IPS-18a (cell line): ENCODE results near the gene NT5DC1.

Experiments
- H3K27ac ChIP-seq: one replicate; pipeline ENCODE4 v1.5.1; 2013; ENCODE audit warnings: low read length
- H3K27me3 ChIP-seq: one replicate; pipeline ENCODE4 v1.6.1; 2013; ENCODE audit warnings: mild to moderate bottlenecking, low read length; ENCODE audit not compliant: control insufficient read depth, insufficient read depth
- H3K36me3 ChIP-seq: one replicate; pipeline ENCODE4 v1.6.1; 2013; ENCODE audit warnings: low read depth, low read length; ENCODE audit not compliant: control insufficient read depth
- H3K4me1 ChIP-seq: one replicate; pipeline ENCODE4 v1.6.1; 2013; ENCODE audit warnings: low read depth, low read length; ENCODE audit not compliant: control insufficient read depth
- H3K4me3 ChIP-seq: one replicate; pipeline ENCODE4 v1.5.1; 2013; ENCODE audit warnings: low read length
- H3K9ac ChIP-seq: one replicate; pipeline ENCODE4 v1.6.1; 2013; ENCODE audit warnings: mild to moderate bottlenecking, low read length, moderate library complexity
- H3K9me3 ChIP-seq: one replicate; pipeline ENCODE4 v1.6.1; 2013; ENCODE audit warnings: low read depth, low read length; ENCODE audit not compliant: control insufficient read depth

Gene NT5DC1

DNA sequence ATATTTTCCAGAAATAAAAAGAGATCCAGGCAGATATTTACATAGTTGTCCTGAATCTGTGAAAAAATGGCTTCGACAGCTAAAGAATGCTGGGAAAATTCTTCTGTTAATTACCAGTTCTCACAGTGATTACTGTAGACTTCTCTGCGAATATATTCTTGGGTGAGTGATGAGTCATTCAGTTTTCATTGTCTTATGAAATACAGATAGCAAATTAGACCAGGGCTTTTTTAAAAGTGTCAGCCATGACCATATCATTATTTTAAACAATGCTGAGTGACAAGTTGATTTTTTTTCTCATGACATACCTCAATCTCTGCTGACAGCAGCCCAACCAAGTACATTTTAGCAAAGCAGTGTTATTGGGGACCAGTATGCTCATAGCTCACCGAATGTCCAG is 120.4 kb downstream of the NT5DC1 start:
- no peak overlapping the region for H3K4me3 ChIP-seq

DNA sequence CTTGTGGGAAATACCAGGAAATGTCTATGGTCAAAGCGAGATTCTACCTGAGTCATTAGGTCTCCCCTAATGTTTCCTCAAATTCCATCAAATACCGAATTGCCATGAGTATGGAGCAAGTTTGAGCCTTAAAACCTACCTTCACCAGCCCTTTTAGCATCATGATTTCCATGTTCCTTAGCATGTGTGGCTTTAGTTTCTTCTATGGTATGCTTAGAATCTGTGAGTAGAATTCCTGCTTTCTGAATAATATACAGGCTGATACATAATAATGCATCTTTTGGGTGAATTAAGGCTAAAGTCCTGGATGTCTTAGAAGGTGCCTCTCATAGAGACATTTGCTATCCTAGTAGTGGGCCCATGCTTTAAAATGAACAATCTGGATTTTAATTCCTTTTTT is 121.3 kb downstream of the NT5DC1 start:
- Histone ChIP-seq H3K36me3 (no peaks in the 10 kb centered on the region), H3K4me1 (peaks cover 11% of the 10 kb centered on the region), H3K9ac (no peak overlapping the region), H3K27ac (no peak overlapping the region), H3K4me3 (no peak overlapping the region), H3K27me3 (no peaks in the 10 kb centered on the region), H3K9me3 (no peaks in the 10 kb centered on the region)

More for the DNA sequence above, 120.4 kb downstream of the NT5DC1 start:
- no peaks in the 10 kb centered on the region for H3K9me3 ChIP-seq
- no peak overlapping the region for H3K9ac ChIP-seq
- H3K4me1 ChIP-seq = peaks cover 11% of the 10 kb centered on the region
- no peaks in the 10 kb centered on the region for H3K27me3 ChIP-seq
- no peak overlapping the region for H3K27ac ChIP-seq
- no peaks in the 10 kb centered on the region for H3K36me3 ChIP-seq

DNA sequence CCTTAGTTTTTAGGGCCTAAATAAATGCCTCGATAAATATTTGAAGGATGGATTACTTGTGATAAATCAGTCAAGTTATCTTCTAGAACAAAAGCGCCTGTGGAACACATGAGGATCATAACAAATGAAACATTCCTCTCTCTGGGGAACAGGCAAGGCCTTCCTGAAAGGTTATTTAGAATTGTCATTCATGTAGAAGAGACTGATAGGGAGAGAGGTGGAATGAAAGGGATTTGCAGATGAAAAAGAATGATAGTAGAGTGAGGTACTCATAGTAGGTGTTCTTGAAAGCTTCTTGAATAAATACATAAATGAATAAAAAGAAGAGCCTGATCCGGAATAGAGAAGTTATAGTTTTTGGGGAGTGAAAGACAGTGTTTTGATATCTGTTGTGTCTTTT is 122.7 kb downstream of the NT5DC1 start:
- H3K9ac ChIP-seq = no peak overlapping the region
- peak overlapping the region; percentile 9 for H3K4me3 ChIP-seq
- H3K9me3 ChIP-seq = no peaks in the 10 kb centered on the region
- H3K36me3 ChIP-seq = no peaks in the 10 kb centered on the region
- peaks cover 11% of the 10 kb centered on the region for H3K4me1 ChIP-seq
- H3K27me3 ChIP-seq = no peaks in the 10 kb centered on the region
- no peak overlapping the region for H3K27ac ChIP-seq

DNA sequence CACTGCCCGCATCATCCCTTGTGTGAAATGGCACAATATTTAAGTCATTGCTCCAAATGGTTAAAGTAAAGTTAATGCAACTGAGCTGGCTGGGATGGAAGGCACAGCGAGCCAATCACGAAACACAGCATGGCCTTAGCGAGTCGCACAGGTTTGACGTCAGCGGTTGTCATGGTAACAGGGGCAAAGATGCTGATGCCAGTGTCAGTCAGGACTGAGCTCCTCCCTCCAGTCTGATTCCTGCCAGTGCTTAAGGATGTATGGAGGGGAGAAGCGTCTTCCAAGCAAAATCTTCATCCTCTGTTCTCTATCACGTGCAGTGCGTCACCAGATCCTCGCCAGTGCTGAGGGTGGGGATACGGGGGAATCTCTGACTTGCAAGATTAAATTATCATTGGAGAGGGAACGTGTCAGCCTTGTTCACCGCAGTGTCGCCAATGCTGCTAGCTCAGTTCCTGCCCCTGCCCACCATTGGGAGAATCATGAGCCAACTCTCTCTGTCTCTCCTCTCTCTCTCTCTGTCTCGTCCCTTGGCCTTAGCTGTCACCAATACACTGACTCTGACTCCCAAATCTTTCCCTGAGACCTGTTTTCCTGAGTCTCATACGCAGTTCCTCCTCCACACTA is 128.7 kb downstream of the NT5DC1 start:
- H3K9ac ChIP-seq = peak overlapping the region; percentile 10
- H3K27me3 ChIP-seq = no peaks in the 10 kb centered on the region
- peak overlapping the region; percentile 28 for H3K4me3 ChIP-seq
- peaks cover 4% of the 10 kb centered on the region for H3K4me1 ChIP-seq
- no peaks in the 10 kb centered on the region for H3K36me3 ChIP-seq
- peak overlapping the region; percentile 10 for H3K27ac ChIP-seq
- H3K9me3 ChIP-seq = no peaks in the 10 kb centered on the region

DNA sequence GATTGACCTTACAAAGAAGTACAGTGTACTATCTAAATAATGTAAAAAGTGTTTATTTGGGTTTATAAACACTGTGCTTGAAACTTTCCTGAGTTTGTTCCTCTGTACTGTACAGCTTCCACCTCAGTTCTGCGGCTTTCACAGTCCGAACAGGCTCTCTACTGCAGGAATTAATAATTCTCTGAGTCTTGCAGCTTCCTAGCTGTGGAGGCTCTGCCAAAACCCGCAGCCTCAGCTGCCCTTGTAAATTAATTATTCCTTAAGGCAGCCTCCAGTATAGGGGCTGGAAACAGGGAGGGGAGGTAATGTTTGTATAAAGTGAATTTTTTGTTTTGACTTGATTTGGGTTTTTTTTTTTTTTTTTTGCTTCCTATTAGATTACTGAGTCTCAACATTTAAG is 134.0 kb downstream of the NT5DC1 start:
- Histone ChIP-seq H3K27me3 (no peaks in the 10 kb centered on the region), H3K9ac (no peak overlapping the region), H3K4me3 (no peak overlapping the region), H3K9me3 (no peaks in the 10 kb centered on the region), H3K27ac (no peak overlapping the region), H3K36me3 (peaks cover 18% of the 10 kb centered on the region), H3K4me1 (no peaks in the 10 kb centered on the region)

DNA sequence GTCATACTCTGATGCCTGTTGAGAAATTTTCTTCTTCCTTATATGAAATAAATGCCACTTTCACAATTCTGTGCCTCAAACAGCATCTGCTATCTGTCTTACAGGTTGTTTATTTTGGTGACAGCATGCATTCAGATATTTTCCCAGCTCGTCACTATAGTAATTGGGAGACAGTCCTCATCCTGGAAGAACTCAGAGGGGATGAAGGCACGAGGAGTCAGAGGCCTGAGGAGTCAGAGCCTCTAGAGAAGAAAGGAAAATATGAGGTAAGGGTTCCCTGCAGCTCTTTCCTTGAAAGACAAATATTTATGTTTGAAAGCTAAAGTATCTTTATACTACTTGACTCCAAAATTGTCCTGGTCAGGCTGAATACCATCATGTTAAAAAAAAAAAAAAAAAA is 137.4 kb downstream of the NT5DC1 start:
- Histone ChIP-seq H3K9ac (no peak overlapping the region), H3K4me1 (no peaks in the 10 kb centered on the region), H3K4me3 (no peak overlapping the region), H3K36me3 (peaks cover 19% of the 10 kb centered on the region), H3K9me3 (no peaks in the 10 kb centered on the region), H3K27ac (no peak overlapping the region), H3K27me3 (no peaks in the 10 kb centered on the region)

DNA sequence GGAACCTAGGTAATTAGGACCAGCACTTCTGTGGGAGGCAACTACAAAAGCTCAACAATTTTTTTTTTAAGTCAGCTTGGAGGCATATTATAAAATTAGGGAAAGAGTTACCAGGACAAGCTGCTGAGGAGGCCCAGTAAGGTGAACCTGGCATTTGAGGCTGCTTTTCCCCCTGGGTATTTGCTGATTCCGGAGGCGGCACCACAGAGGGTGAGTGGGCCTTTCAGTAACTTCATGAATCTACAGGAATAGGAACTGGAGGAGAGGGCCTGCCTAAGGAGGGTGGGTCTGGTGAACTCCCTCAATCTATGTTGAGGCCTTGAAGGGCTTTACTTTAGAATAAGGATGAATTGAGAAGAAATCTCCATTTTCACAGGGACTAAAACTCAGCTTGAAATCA is 138.6 kb downstream of the NT5DC1 start:
- Histone ChIP-seq H3K36me3 (peaks cover 19% of the 10 kb centered on the region), H3K4me3 (no peak overlapping the region), H3K4me1 (no peaks in the 10 kb centered on the region), H3K27me3 (no peaks in the 10 kb centered on the region), H3K9me3 (no peaks in the 10 kb centered on the region), H3K9ac (no peak overlapping the region), H3K27ac (no peak overlapping the region)

DNA sequence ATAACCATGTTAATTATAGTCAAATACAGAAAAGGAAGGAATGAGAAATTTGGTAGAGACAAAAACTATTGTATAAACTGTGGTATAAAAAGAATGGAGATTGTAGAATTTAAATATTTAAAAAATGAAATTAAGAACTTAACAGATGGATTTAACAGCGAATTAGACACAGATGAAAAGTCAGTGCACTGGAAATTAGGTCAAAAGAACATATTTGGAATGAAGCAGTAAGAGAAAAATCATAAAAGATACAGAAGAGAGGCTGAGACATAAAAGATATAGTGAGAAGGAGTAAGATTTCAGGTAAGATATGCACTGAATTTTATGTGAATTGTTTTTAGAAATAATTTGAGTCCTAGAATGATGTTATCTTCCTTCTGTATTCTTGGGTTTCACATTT is 139.2 kb downstream of the NT5DC1 start:
- H3K4me3 ChIP-seq = no peak overlapping the region
- no peaks in the 10 kb centered on the region for H3K4me1 ChIP-seq
- H3K9me3 ChIP-seq = no peaks in the 10 kb centered on the region
- H3K27ac ChIP-seq = no peak overlapping the region
- no peaks in the 10 kb centered on the region for H3K27me3 ChIP-seq
- H3K9ac ChIP-seq = no peak overlapping the region
- H3K36me3 ChIP-seq = peaks cover 19% of the 10 kb centered on the region

DNA sequence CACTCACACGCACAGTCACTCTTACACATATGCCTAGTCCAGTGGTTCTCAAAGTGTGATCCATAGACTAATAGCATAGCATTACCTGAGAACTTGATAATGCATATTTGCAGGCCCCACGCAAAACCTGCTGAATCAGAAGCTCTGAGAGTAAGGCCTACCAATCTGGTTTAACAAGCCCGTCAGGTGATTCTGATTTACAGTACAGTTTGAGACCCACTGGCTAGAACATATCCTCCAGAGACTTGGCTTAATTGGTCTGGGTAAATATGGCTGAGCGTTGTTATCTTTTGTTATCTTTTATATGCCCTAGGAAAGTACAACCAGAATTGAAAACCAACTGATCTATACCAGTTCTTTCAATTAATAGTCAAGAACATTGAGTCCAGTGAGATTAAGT is 143.6 kb downstream of the NT5DC1 start:
- Histone ChIP-seq H3K27me3 (no peaks in the 10 kb centered on the region), H3K4me3 (no peak overlapping the region), H3K9me3 (no peaks in the 10 kb centered on the region), H3K36me3 (peaks cover 4% of the 10 kb centered on the region), H3K4me1 (no peaks in the 10 kb centered on the region), H3K27ac (no peak overlapping the region), H3K9ac (no peak overlapping the region)

DNA sequence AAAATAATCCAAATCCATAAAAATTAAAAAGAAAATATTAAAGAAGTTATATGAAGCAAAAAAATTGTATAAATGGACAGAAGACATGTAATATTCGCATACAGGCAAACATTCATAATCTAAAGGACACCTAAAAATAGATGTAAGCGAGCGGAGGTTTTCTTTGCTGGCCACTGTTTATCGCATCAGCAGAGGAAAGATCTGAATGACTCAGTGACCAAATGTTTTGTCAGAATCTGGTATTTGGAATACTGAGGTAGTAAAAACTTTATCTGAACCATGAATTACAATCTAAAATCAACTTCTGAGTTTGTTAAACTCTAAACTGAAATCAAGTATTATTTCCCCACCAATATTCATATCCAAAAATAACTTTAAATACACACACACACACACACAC is 145.4 kb downstream of the NT5DC1 start:
- Histone ChIP-seq H3K27me3 (no peaks in the 10 kb centered on the region), H3K9me3 (no peaks in the 10 kb centered on the region), H3K4me3 (no peak overlapping the region), H3K27ac (no peak overlapping the region), H3K36me3 (no peaks in the 10 kb centered on the region), H3K9ac (no peak overlapping the region), H3K4me1 (no peaks in the 10 kb centered on the region)

DNA sequence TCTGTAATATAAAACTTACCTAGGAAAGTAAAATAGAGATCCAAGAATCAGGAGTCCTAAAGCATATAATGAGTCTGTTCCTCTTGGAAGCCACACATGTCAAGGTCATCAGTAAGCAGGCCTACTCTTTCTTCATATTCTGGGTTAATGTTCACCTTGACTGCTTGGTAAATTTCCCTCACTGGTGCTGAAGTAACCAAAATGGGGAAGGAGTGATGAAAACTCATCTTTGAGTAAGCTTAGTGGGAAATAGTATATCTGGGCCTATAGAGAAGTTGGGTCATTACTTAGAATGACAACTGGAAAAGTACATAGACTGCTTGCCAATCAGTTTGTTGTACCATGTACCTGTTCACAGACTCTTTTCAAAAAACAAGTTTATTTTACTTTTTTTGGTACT is 146.6 kb downstream of the NT5DC1 start:
- no peaks in the 10 kb centered on the region for H3K27me3 ChIP-seq
- H3K36me3 ChIP-seq = no peaks in the 10 kb centered on the region
- no peaks in the 10 kb centered on the region for H3K9me3 ChIP-seq
- H3K4me3 ChIP-seq = no peak overlapping the region
- peaks cover 3% of the 10 kb centered on the region for H3K4me1 ChIP-seq
- no peak overlapping the region for H3K27ac ChIP-seq
- no peak overlapping the region for H3K9ac ChIP-seq

DNA sequence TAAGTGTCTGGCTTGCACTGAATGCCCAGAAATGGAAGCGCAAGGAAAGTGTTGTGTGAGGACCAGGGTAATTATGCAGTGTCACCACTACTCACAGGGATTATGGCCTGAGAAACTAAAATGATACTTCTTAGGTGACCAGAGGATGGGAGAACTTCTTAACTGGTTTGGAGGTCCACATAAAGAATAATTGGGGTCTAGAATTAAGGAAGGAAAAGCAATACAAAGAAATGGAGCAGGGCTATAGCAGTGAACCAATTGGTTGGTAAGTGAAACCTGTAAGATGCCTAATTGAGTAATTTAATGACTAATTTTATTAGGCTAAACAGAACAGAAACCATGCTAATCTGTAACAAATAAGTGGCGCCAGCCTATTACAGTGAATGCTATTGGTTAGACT is 147.9 kb downstream of the NT5DC1 start:
- Histone ChIP-seq H3K27ac (no peak overlapping the region), H3K36me3 (no peaks in the 10 kb centered on the region), H3K4me1 (peaks cover 6% of the 10 kb centered on the region), H3K27me3 (no peaks in the 10 kb centered on the region), H3K4me3 (no peak overlapping the region), H3K9ac (no peak overlapping the region), H3K9me3 (no peaks in the 10 kb centered on the region)
